H1 (cell line): ENCODE measurements around the gene FANCI. TPM values are rescaled to one million over a fixed set of nuclear protein-coding genes. Genes with fewer than 3 reads are reported as not detected.

Experiments
- CTCF ChIA-PET: fragments of 300-600 bp; sonication (Branson Sonifier 250); formaldehyde crosslinking; loops from one replicate; lab custom pipeline; 2021; ENCODE audit not compliant: partially characterized antibody; lab: Charles Lee
- POLR2A ChIA-PET: fragments of 300-600 bp; sonication (Branson Sonifier 250); formaldehyde crosslinking; loops from one replicate; lab custom pipeline; 2021; ENCODE audit warnings: inconsistent platforms; ENCODE audit not compliant: partially characterized antibody; lab: Charles Lee
- DNase-seq, 2 experiments: peaks; one replicate each; pipeline versions ENCODE4 v3.0.0 to v3.0.0-alpha.2; 2010 to 2022; ENCODE audit warnings: low spot score in 2 of 2, low read depth in 1 of 2, mixed read lengths in 1 of 2
- FAIRE-seq: peaks from 2 replicates; lab custom pipeline; 2011; peaks lifted over from hg19 to GRCh38; lab: Jason Lieb, UNC
- H2AFZ ChIP-seq: 2 replicates; pipeline ENCODE4 v1.8.1; 2012; ENCODE audit warnings: low read length, inconsistent platforms
- H2AK5ac ChIP-seq: 2 replicates; pipeline ENCODE4 v1.6.1; 2013; ENCODE audit warnings: low read depth, low read length
- H2BK120ac ChIP-seq: replicated peaks from 2 replicates; pipeline ENCODE3; 2013; ENCODE audit warnings: low read depth, low read length, inconsistent platforms
- H2BK12ac ChIP-seq: 2 replicates; pipeline ENCODE4 v1.6.1; 2013; ENCODE audit warnings: low read depth, low read length
- H2BK15ac ChIP-seq: 2 replicates; pipeline ENCODE4 v1.6.1; 2013; ENCODE audit warnings: low read length
- H2BK20ac ChIP-seq: 2 replicates; pipeline ENCODE4 v1.6.1; 2013; ENCODE audit warnings: low read length
- H2BK5ac ChIP-seq: 2 replicates; pipeline ENCODE4 v1.6.1; 2013; ENCODE audit warnings: low read depth, low read length
- H3K14ac ChIP-seq: 2 replicates; pipeline ENCODE4 v1.6.1; 2013; ENCODE audit warnings: inconsistent platforms; ENCODE audit not compliant: insufficient read length
- H3K18ac ChIP-seq: 2 replicates; pipeline ENCODE4 v1.6.1; 2013; ENCODE audit warnings: low read length; ENCODE audit errors: extremely low read depth
- H3K23ac ChIP-seq: 2 replicates; pipeline ENCODE4 v1.6.1; 2013; ENCODE audit warnings: inconsistent platforms; ENCODE audit not compliant: insufficient read length
- H3K23me2 ChIP-seq: 2 replicates; pipeline ENCODE4 v1.6.1; 2013; ENCODE audit warnings: low read depth, low read length
- H3K27ac ChIP-seq: 2 replicates; pipeline ENCODE4 v1.6.1; 2011; ENCODE audit warnings: low read depth, low read length, inconsistent platforms
- H3K27me3 ChIP-seq, 4 experiments: replicated peaks in 1 of 4; 1 replicate in 1 of 4; 2 replicates in 3 of 4; pipeline versions ENCODE4 v1.6.1 to v1.8.1; 2011 to 2013; ENCODE audit warnings: low read length in 3 of 4, mild to moderate bottlenecking in 3 of 4, inconsistent platforms in 2 of 4, mixed read lengths in 2 of 4, moderate library complexity in 1 of 4; ENCODE audit not compliant: control insufficient read depth in 3 of 4, insufficient read depth in 3 of 4; ENCODE audit errors: extremely low read depth in 1 of 4
- H3K36me3 ChIP-seq, 4 experiments: 2 replicates each; pipeline versions ENCODE4 v1.6.1 to v1.8.1; 2011 to 2013; ENCODE audit warnings: mild to moderate bottlenecking in 4 of 4, low read length in 3 of 4, moderate library complexity in 2 of 4, control low read depth in 1 of 4, inconsistent platforms in 1 of 4; ENCODE audit not compliant: insufficient read depth in 4 of 4, control insufficient read depth in 2 of 4
- H3K4ac ChIP-seq: replicated peaks from 2 replicates; pipeline ENCODE3; 2013; ENCODE audit warnings: low read length, low read depth, mixed read lengths, inconsistent platforms; ENCODE audit not compliant: insufficient read length
- H3K4me1 ChIP-seq, 4 experiments: replicated peaks in 1 of 4; 1 replicate in 1 of 4; 2 replicates in 3 of 4; pipeline versions ENCODE4 v1.6.1 to v1.8.1; 2011 to 2013; ENCODE audit warnings: low read length in 3 of 4, inconsistent platforms in 2 of 4, mixed read lengths in 1 of 4; ENCODE audit not compliant: insufficient read depth in 4 of 4, control insufficient read depth in 3 of 4
- H3K4me2 ChIP-seq, 2 experiments: 2 replicates each; pipeline versions ENCODE4 v1.6.1 to v1.8.1; 2011 to 2013; ENCODE audit warnings: low read depth in 2 of 2, low read length in 2 of 2, control low read depth in 1 of 2, inconsistent platforms in 1 of 2, mild to moderate bottlenecking in 1 of 2; ENCODE audit not compliant: insufficient read depth in 1 of 2
- H3K4me3 ChIP-seq, 4 experiments: fragments of 200-600, 300-600 bp in 1 of 4; sonication (generic), shearing (Covaris generic), sonication (Bioruptor Twin) in 1 of 4; 2 replicates each; pipeline versions ENCODE4 v1.5.1 to v1.8.1; 2011 to 2016; ENCODE audit warnings: low read length in 4 of 4, low read depth in 3 of 4, control low read depth in 2 of 4, inconsistent platforms in 2 of 4, mild to moderate bottlenecking in 2 of 4, mixed read lengths in 1 of 4, moderate library complexity in 1 of 4; ENCODE audit not compliant: insufficient read depth in 2 of 4; ENCODE audit errors: extremely low read depth in 1 of 4
- H3K56ac ChIP-seq: replicated peaks from 2 replicates; pipeline ENCODE3; 2013; ENCODE audit warnings: low read depth, mild to moderate bottlenecking, mixed read lengths, low read length, inconsistent platforms; ENCODE audit not compliant: insufficient read length
- H3K79me1 ChIP-seq: 2 replicates; pipeline ENCODE4 v1.6.1; 2013; ENCODE audit warnings: low read depth, low read length, control low read depth
- H3K79me2 ChIP-seq, 2 experiments: 2 replicates each; pipeline versions ENCODE4 v1.6.1 to v1.8.1; 2012 to 2013; ENCODE audit warnings: low read length in 2 of 2, mild to moderate bottlenecking in 2 of 2, inconsistent platforms in 1 of 2; ENCODE audit not compliant: insufficient read depth in 2 of 2, control insufficient read depth in 1 of 2
- H3K9ac ChIP-seq, 4 experiments: replicated peaks in 1 of 4; 1 replicate in 1 of 4; 2 replicates in 3 of 4; pipeline versions ENCODE4 v1.6.1 to v1.8.1; 2011 to 2013; ENCODE audit warnings: low read depth in 3 of 4, low read length in 3 of 4, control low read depth in 2 of 4, mild to moderate bottlenecking in 2 of 4, moderate library complexity in 2 of 4, inconsistent platforms in 1 of 4; ENCODE audit errors: extremely low read depth in 1 of 4
- H3K9me3 ChIP-seq, 2 experiments: 2 replicates each; pipeline versions ENCODE4 v1.6.1 to v1.8.1; 2012 to 2013; ENCODE audit warnings: mild to moderate bottlenecking in 2 of 2, moderate library complexity in 2 of 2, control low read depth in 1 of 2, inconsistent platforms in 1 of 2, low read depth in 1 of 2, low read length in 1 of 2, mixed read lengths in 1 of 2; ENCODE audit not compliant: insufficient read depth in 2 of 2
- H4K20me1 ChIP-seq, 2 experiments: replicated peaks in 1 of 2; 2 replicates each; pipeline versions ENCODE3 to v1.8.1; 2011 to 2013; ENCODE audit warnings: inconsistent platforms in 2 of 2, low read length in 2 of 2, mild to moderate bottlenecking in 1 of 2; ENCODE audit not compliant: insufficient read depth in 2 of 2, control insufficient read depth in 1 of 2
- H4K5ac ChIP-seq: 2 replicates; pipeline ENCODE4 v1.6.1; 2013; ENCODE audit warnings: low read length, low read depth, mixed read lengths, inconsistent platforms; ENCODE audit not compliant: insufficient read length
- H4K8ac ChIP-seq: 2 replicates; pipeline ENCODE4 v1.8.0; 2013; ENCODE audit warnings: mild to moderate bottlenecking, moderate library complexity, low read length, inconsistent platforms; ENCODE audit not compliant: insufficient read depth; ENCODE audit errors: extremely low read depth
- H4K91ac ChIP-seq: replicated peaks from 2 replicates; pipeline ENCODE3; 2013; ENCODE audit warnings: low read length, mixed read lengths, inconsistent platforms; ENCODE audit not compliant: insufficient read length
- ASH2L ChIP-seq: fragments of 200-600, 300-600 bp; sonication (generic); IDR thresholded peaks from one replicate; pipeline ENCODE4 v1.7.1; 2017; ENCODE audit warnings: low read length
- ATF3 ChIP-seq: IDR thresholded peaks from 2 replicates; pipeline ENCODE4 v1.6.1; 2011; ENCODE audit warnings: low read depth, mild to moderate bottlenecking, low read length; ENCODE audit not compliant: insufficient read depth
- CREB1 ChIP-seq: IDR thresholded peaks from 2 replicates; pipeline ENCODE4 v1.6.1; 2012; ENCODE audit warnings: inconsistent platforms
- CTCF ChIP-seq, 3 experiments: IDR thresholded peaks; 1 replicate in 2 of 3; 2 replicates in 1 of 3; pipeline versions ENCODE4 v1.5.1 to v1.6.1; 2011; ENCODE audit warnings: low read length in 3 of 3, mild to moderate bottlenecking in 3 of 3, inconsistent platforms in 2 of 3, low read depth in 1 of 3, moderate library complexity in 1 of 3; ENCODE audit not compliant: insufficient read depth in 1 of 3; ENCODE audit errors: control extremely low read depth in 1 of 3
- E2F6 ChIP-seq: IDR thresholded peaks from 2 replicates; pipeline ENCODE4 v1.6.1; 2012; ENCODE audit warnings: inconsistent platforms
- EP300 ChIP-seq, 2 experiments: IDR thresholded peaks; 1 replicate in 1 of 2; 2 replicates in 1 of 2; pipeline ENCODE4 v1.6.1; 2011 to 2012; ENCODE audit warnings: low read depth in 2 of 2, low read length in 2 of 2, mild to moderate bottlenecking in 2 of 2, borderline replicate concordance in 1 of 2, inconsistent platforms in 1 of 2, moderate library complexity in 1 of 2
- FOSL1 ChIP-seq: IDR thresholded peaks from 2 replicates; pipeline ENCODE4 v1.6.1; 2011; ENCODE audit warnings: mild to moderate bottlenecking, low read depth, low read length, moderate library complexity; ENCODE audit not compliant: insufficient read depth
- KDM5A ChIP-seq: fragments of 200-600 bp; IDR thresholded peaks from 2 replicates; pipeline ENCODE4 v1.7.1; 2012; ENCODE audit warnings: mild to moderate bottlenecking, low read length, inconsistent platforms, mixed read lengths
- NRF1 ChIP-seq: IDR thresholded peaks from 2 replicates; pipeline ENCODE4 v1.6.1; 2011; ENCODE audit warnings: mild to moderate bottlenecking, low read depth, low read length, improper control_type of control experiment
- POU5F1 ChIP-seq: IDR thresholded peaks from 2 replicates; pipeline ENCODE4 v1.6.1; 2011; ENCODE audit warnings: low read depth, mild to moderate bottlenecking, low read length, moderate library complexity
- RBBP5 ChIP-seq: IDR thresholded peaks from 2 replicates; pipeline ENCODE4 v1.7.1; 2012; ENCODE audit warnings: low read depth, mild to moderate bottlenecking, inconsistent platforms, low read length, moderate library complexity, borderline replicate concordance
- SP1 ChIP-seq: IDR thresholded peaks from 2 replicates; pipeline ENCODE4 v1.6.1; 2011; ENCODE audit warnings: low read depth, low read length
- polyA plus RNA-seq, 7 experiments: library from polyadenylated mRNA; depleted of rRNA in 3 of 7; stranded (reverse) in 5 of 7; unstranded in 2 of 7; fragments of >200 nt in 5 of 7; fragments of 200-250 nt in 2 of 7; gene quantifications; 1 replicate in 5 of 7; 2 replicates in 1 of 7; 4 replicates in 1 of 7; pipeline versions ENCODE4 v1.2.1 to v1.2.3, GENCODE V29; 2011 to 2013; ENCODE audit warnings: missing spikeins in 2 of 7, mixed read lengths in 2 of 7
- total RNA-seq: library from RNA; stranded (reverse); fragmentation: NEBNext Ultra II Directional; extraction: Animal tissue kit (Norgen Biotek cat#: 25700); gene quantifications from 2 replicates; pipeline ENCODE4 v1.2.1, GENCODE V29; 2021

The FANCI gene
- total and polyA plus RNA-seq, 2 of the 8 experiments (the other 6 are each of a cell fraction or from before 2014, with no cell fraction given): 37.8 to 115 TPM

GRCh38 chr15:89208256-89208655, 35.5 kb upstream of the FANCI start:
- Histone ChIP-seq H2BK12ac (no peak overlapping the region), H3K27ac (no peak overlapping the region), H4K20me1 (no peaks in the 10 kb centered on the region), H3K9me3 (no peaks in the 10 kb centered on the region), H3K14ac (no peak overlapping the region), H2AFZ (no peak overlapping the region), H4K5ac (no peak overlapping the region), H3K4ac (no peak overlapping the region), H3K36me3 (no peaks in the 10 kb centered on the region), H2AK5ac (no peak overlapping the region), H3K56ac (no peak overlapping the region), H3K4me1 (no peaks in the 10 kb centered on the region; a peak in 1 of 7 replicates), H3K23me2 (no peaks in the 10 kb centered on the region), H2BK15ac (no peak overlapping the region), H3K27me3 (no peaks in the 10 kb centered on the region; a peak in 1 of 7 replicates), H2BK20ac (no peak overlapping the region), H3K9ac (no peak overlapping the region), H3K23ac (no peak overlapping the region), H3K79me1 (no peaks in the 10 kb centered on the region), H3K18ac (no peak overlapping the region), H4K8ac (no peak overlapping the region), H3K79me2 (no peaks in the 10 kb centered on the region), H2BK5ac (no peak overlapping the region), H3K4me2 (no peak overlapping the region), H4K91ac (no peak overlapping the region), H2BK120ac (no peak overlapping the region), H3K4me3 (no peak overlapping the region)
- DNase-seq: no peak
- ChIA-PET POLR2A (no interaction called here), CTCF (interaction anchor here (1.9 to 3.3 kb wide), 5 partner anchors 9 to 62 kb away, joined by 14 to 36 read pairs (median 19); partner anchors contain the start of gene RLBP1)
- FAIRE-seq: no peak
- TF ChIP-seq RBBP5 (no peak), ATF3 (no peak), SP1 (no peak), CTCF (IDR thresholded peaks at IDR 0.05; ENCODE audit: control extremely low read depth in 1 of 3, insufficient read depth in 1 of 3, low read depth in 1 of 3, low read length in 3 of 3) (no peak), EP300 (IDR thresholded peaks at IDR 0.05; ENCODE audit: borderline replicate concordance in 1 of 2, low read depth in 2 of 2, low read length in 2 of 2) (no peak), KDM5A (no peak), E2F6 (no peak), CREB1 (no peak), POU5F1 (no peak), FOSL1 (no peak), ASH2L (no peak), NRF1 (no peak)
